K562 (cell line): ENCODE data around the gene ABCD3. TPM values are rescaled to one million over a fixed set of nuclear protein-coding genes. Genes with fewer than 3 reads are reported as not detected.
A peak's percentile ranks its signal among the peaks of the same experiment; 100 is the strongest.

Experiments
- BRCA1 ChIP-seq, 2 experiments: fragments of 450-650 bp in 1 of 2; sonication (generic) in 1 of 2; formaldehyde crosslinking in 1 of 2; IDR thresholded peaks; 2 replicates each; pipeline versions ENCODE4 v1.5.0 to v1.6.1; 2017 to 2020; ENCODE audit warnings: mild to moderate bottlenecking in 1 of 2, missing genetic modification reagents in 1 of 2
- CBFA2T3 ChIP-seq: fragments of 450-650 bp; IDR thresholded peaks from 2 replicates; pipeline ENCODE4 v1.6.1; 2017
- CHCHD3 ChIP-seq: fragments of 250-450 bp; sonication (Bioruptor Pico); IDR thresholded peaks from 2 replicates; pipeline ENCODE4 v2.1.2; 2022; ENCODE audit warnings: mild to moderate bottlenecking
- DDX20 ChIP-seq: fragments of 450-650 bp; IDR thresholded peaks from 2 replicates; pipeline ENCODE4 v1.6.1; 2016; ENCODE audit warnings: missing genetic modification characterization, low read depth, mild to moderate bottlenecking, missing compliant biosample characterization, moderate library complexity
- EP400 ChIP-seq: fragments of 450-650 bp; IDR thresholded peaks from 2 replicates; pipeline ENCODE4 v1.6.1; 2017; ENCODE audit warnings: antibody characterized with exemption, mild to moderate bottlenecking, moderate library complexity
- JUND ChIP-seq, 2 experiments: IDR thresholded peaks; 2 replicates in 1 of 2; 3 replicates in 1 of 2; pipeline ENCODE4 v1.6.1; 2011; ENCODE audit warnings: borderline replicate concordance in 2 of 2, low read depth in 2 of 2, low read length in 2 of 2, improper control_type of control experiment in 1 of 2, missing biosample characterization in 1 of 2, missing genetic modification characterization in 1 of 2, missing genetic modification reagents in 1 of 2
- MCM2 ChIP-seq: fragments of 450-650 bp; IDR thresholded peaks from 2 replicates; pipeline ENCODE4 v1.6.1; 2017; ENCODE audit warnings: low read depth, mild to moderate bottlenecking
- MCM3 ChIP-seq: fragments of 450-650 bp; IDR thresholded peaks from 2 replicates; pipeline ENCODE4 v1.6.1; 2016
- NFATC3 ChIP-seq: fragments of 450-650 bp; IDR thresholded peaks from 2 replicates; pipeline ENCODE4 v1.6.1; 2017; ENCODE audit warnings: mild to moderate bottlenecking
- NR2C2 ChIP-seq, 2 experiments: fragments of 200-800 bp in 1 of 2; sonication (Bioruptor generic) in 1 of 2; sonication (generic) in 1 of 2; formaldehyde crosslinking in 1 of 2; IDR thresholded peaks; 2 replicates each; pipeline versions ENCODE4 v1.6.1 to v1.8.0; 2016 to 2022; ENCODE audit warnings: mild to moderate bottlenecking in 1 of 2, missing compliant biosample characterization in 1 of 2, missing genetic modification characterization in 1 of 2, missing genetic modification reagents in 1 of 2
- RBM25 ChIP-seq: fragments of 200-400 bp; formaldehyde crosslinking; IDR thresholded peaks from 2 replicates; pipeline ENCODE4 v1.6.1; 2018; ENCODE audit warnings: low read length, low read depth, moderate library complexity; ENCODE audit not compliant: severe bottlenecking
- SNIP1 ChIP-seq: fragments of 450-650 bp; IDR thresholded peaks from 2 replicates; pipeline ENCODE4 v1.7.1; 2017; ENCODE audit warnings: low read depth, mild to moderate bottlenecking
- TFAM ChIP-seq: fragments of 250-450 bp; sonication (Bioruptor Pico); conservative IDR thresholded peaks from 2 replicates; pipeline ENCODE4 v1.5.0; 2021; ENCODE audit warnings: mild to moderate bottlenecking, moderate library complexity
- U2AF1 ChIP-seq: fragments of 200-400 bp; formaldehyde crosslinking; optimal IDR thresholded peaks from 2 replicates; pipeline ENCODE3; 2017; ENCODE audit warnings: mild to moderate bottlenecking, low read depth, low read length, moderate library complexity
- XRCC3 ChIP-seq: fragments of 450-650 bp; IDR thresholded peaks from 2 replicates; pipeline ENCODE4 v1.6.1; 2017; ENCODE audit warnings: mild to moderate bottlenecking, moderate library complexity
- ZFX ChIP-seq: sonication (generic); formaldehyde crosslinking; IDR thresholded peaks from 2 replicates; pipeline ENCODE4 v1.8.0; 2022; ENCODE audit warnings: mild to moderate bottlenecking, missing genetic modification reagents, moderate library complexity
- ZNF232 ChIP-seq: sonication (generic); formaldehyde crosslinking; IDR thresholded peaks from 2 replicates; pipeline ENCODE4 v1.8.0; 2022; ENCODE audit warnings: mild to moderate bottlenecking, missing genetic modification reagents
- ZNF584 ChIP-seq: fragments of 200-800 bp; sonication (Bioruptor generic); IDR thresholded peaks from 2 replicates; pipeline ENCODE4 v1.6.1; 2016; ENCODE audit warnings: low read depth, mild to moderate bottlenecking, missing genetic modification characterization, missing compliant biosample characterization
- ZNF830 ChIP-seq: fragments of 250-450 bp; sonication (Bioruptor Pico); IDR thresholded peaks from 2 replicates; pipeline ENCODE4 v1.5.0; 2021; ENCODE audit warnings: mild to moderate bottlenecking
- ZSCAN29 ChIP-seq: fragments of 450-650 bp; IDR thresholded peaks from 2 replicates; pipeline ENCODE4 v1.6.1; 2017
- ZZZ3 ChIP-seq: fragments of 450-650 bp; IDR thresholded peaks from 2 replicates; pipeline ENCODE4 v1.6.1; 2016; ENCODE audit warnings: antibody characterized with exemption, mild to moderate bottlenecking, moderate library complexity
- polyA plus RNA-seq, 8 experiments: library from polyadenylated mRNA; depleted of rRNA in 4 of 8; stranded (reverse) in 5 of 8; unstranded in 3 of 8; fragments of >200 nt; fragmentation: Nextera tagmentation in 2 of 8; fragmentation: Illumina TruSeq in 1 of 8; extraction: Ambion mirVana in 2 of 8; extraction: Trizol in 1 of 8; gene quantifications; 2 replicates each; pipeline versions ENCODE4 v1.2.1 to v1.2.3, GENCODE V29; 2011 to 2014; ENCODE audit warnings: inconsistent platforms in 1 of 8, missing spikeins in 1 of 8
- total RNA-seq, 7 experiments: library from RNA; depleted of rRNA in 6 of 7; stranded (reverse); fragments of >200 nt in 6 of 7; fragmentation: Illumina TruSeq in 2 of 7; extraction: Trizol in 2 of 7; gene quantifications; 2 replicates each; pipeline versions ENCODE4 v1.2.1 to v1.2.3, GENCODE V29; 2011 to 2021; ENCODE audit warnings: low replicate concordance in 1 of 7
- TF ChIP-seq, protein P1 (sequence below): sonication (generic); formaldehyde crosslinking; IDR thresholded peaks from 2 replicates; pipeline ENCODE4 v1.8.1; 2022; ENCODE audit warnings: missing genetic modification reagents
- TF ChIP-seq, protein P2 (sequence below): sonication (generic); formaldehyde crosslinking; IDR thresholded peaks from 2 replicates; pipeline ENCODE4 v1.8.0; 2022; ENCODE audit warnings: mild to moderate bottlenecking, missing genetic modification reagents
- TF ChIP-seq, protein P3 (sequence below), 2 experiments: fragments of 450-650 bp; conservative IDR thresholded peaks; 2 replicates each; pipeline ENCODE4 v1.6.1; 2017; ENCODE audit warnings: mild to moderate bottlenecking in 2 of 2, moderate library complexity in 2 of 2

Gene ABCD3
- total and polyA plus RNA-seq, 9 of the 15 experiments (the other 6 are each of a cell fraction or from before 2014, with no cell fraction given): 11.0 to 30.7 (median 15.5) TPM

- TF ChIP-seq NR2C2 (CRISPR knock-in tag; IDR thresholded peaks at IDR 0.05): 0 out of 2 replicates have a peak, but pooled peaks have one; percentile 28
- TF ChIP-seq NR2C2 (tag; IDR thresholded peaks at IDR 0.05): peak; percentile 76
- no peak for TF ChIP-seq NFATC3
- peak; percentile 50 for TF ChIP-seq JUND (IDR thresholded peaks at IDR 0.05; ENCODE audit: borderline replicate concordance, low read depth, low read length)
- TF ChIP-seq JUND (tag; IDR thresholded peaks at IDR 0.05; ENCODE audit: borderline replicate concordance, low read depth, low read length): no peak
- TF ChIP-seq ZNF830 (CRISPR knock-in tag): no peak
- no peak for TF ChIP-seq SNIP1
- TF ChIP-seq MCM3: no peak
- 0 out of 2 replicates have a peak, but pooled peaks have one; percentile 14 for TF ChIP-seq ZNF584 (CRISPR knock-in tag)
- TF ChIP-seq BRCA1 (IDR thresholded peaks at IDR 0.05): no peak
- no peak for TF ChIP-seq BRCA1 (CRISPR knock-in tag; IDR thresholded peaks at IDR 0.05)
- no peak for TF ChIP-seq ZSCAN29
- TF ChIP-seq, protein P1, sequence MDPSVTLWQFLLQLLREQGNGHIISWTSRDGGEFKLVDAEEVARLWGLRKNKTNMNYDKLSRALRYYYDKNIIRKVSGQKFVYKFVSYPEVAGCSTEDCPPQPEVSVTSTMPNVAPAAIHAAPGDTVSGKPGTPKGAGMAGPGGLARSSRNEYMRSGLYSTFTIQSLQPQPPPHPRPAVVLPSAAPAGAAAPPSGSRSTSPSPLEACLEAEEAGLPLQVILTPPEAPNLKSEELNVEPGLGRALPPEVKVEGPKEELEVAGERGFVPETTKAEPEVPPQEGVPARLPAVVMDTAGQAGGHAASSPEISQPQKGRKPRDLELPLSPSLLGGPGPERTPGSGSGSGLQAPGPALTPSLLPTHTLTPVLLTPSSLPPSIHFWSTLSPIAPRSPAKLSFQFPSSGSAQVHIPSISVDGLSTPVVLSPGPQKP (CRISPR knock-in tag): no peak
- TF ChIP-seq, protein P2, sequence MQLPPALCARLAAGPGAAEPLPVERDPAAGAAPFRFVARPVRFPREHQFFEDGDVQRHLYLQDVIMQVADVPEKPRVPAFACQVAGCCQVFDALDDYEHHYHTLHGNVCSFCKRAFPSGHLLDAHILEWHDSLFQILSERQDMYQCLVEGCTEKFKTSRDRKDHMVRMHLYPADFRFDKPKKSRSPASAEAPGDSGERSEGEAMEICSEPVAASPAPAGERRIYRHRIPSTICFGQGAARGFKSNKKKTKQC (CRISPR knock-in tag): peak; percentile 66; the same call in 1 of the 2 replicates
- 0 out of 2 replicates have a peak, but pooled peaks have one; percentile 29 for TF ChIP-seq ZNF232
- peak; percentile 90 for TF ChIP-seq ZFX
- TF ChIP-seq TFAM: no peak
- TF ChIP-seq CHCHD3 (CRISPR knock-in tag): no peak
- TF ChIP-seq CBFA2T3: no peak
- TF ChIP-seq U2AF1: no peak
- TF ChIP-seq DDX20 (tag): no peak
- no peak for TF ChIP-seq ZZZ3
- TF ChIP-seq MCM2: no peak
- TF ChIP-seq RBM25: peak; percentile 35
- TF ChIP-seq, protein P3, sequence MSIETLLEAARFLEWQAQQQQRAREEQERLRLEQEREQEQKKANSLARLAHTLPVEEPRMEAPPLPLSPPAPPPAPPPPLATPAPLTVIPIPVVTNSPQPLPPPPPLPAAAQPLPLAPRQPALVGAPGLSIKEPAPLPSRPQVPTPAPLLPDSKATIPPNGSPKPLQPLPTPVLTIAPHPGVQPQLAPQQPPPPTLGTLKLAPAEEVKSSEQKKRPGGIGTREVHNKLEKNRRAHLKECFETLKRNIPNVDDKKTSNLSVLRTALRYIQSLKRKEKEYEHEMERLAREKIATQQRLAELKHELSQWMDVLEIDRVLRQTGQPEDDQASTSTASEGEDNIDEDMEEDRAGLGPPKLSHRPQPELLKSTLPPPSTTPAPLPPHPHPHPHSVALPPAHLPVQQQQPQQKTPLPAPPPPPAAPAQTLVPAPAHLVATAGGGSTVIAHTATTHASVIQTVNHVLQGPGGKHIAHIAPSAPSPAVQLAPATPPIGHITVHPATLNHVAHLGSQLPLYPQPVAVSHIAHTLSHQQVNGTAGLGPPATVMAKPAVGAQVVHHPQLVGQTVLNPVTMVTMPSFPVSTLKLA (conservative IDR thresholded peaks at IDR 0.05): peak; percentile 56 to 64
- TF ChIP-seq EP400: peak; percentile 64; the same call in 1 of the 2 replicates
- TF ChIP-seq XRCC3: no peak
Measured at GRCh38 chr1:94417978-94418663, at the start of gene ABCD3 (continued).
